IMR-90 (cell line): ENCODE data around the gene CISTR. TPM values are rescaled to one million over a fixed set of nuclear protein-coding genes. Genes with fewer than 3 reads are reported as not detected.
A peak's percentile ranks its signal among the peaks of the same experiment; 100 is the strongest.

Source experiments
- ATAC-seq: fragments of 200-7000 bp; cut with Tn5 transposase; 2 replicates; pipeline ENCODE4 v1.9.1; 2020; ENCODE audit warnings: low read depth, mild to moderate bottlenecking, moderate library complexity
- BruUV-seq: library from RNA; stranded (reverse); fragments of 400-500 nt; replicated peaks from 2 replicates; lab custom pipeline; 2021; lab: Mats Ljungman, UMichigan
- CTCF ChIA-PET: fragments of 300-600 bp; formaldehyde crosslinking; extraction: SDS; loops from one replicate; lab custom pipeline; 2021; ENCODE audit warnings: antibody characterized with exemption; lab: Yijun Ruan, JAX
- POLR2A ChIA-PET: fragments of 300-600 bp; sonication (Branson Sonifier 250); formaldehyde crosslinking; loops from one replicate; lab custom pipeline; 2022; ENCODE audit warnings: antibody characterized with exemption; ENCODE audit not compliant: unreplicated experiment; lab: Charles Lee
- DNase-seq: peaks from one replicate; pipeline ENCODE4 v3.0.0; 2013
- H2AFZ ChIP-seq: replicated peaks from 2 replicates; pipeline ENCODE3; 2013; ENCODE audit warnings: low read length, mild to moderate bottlenecking; ENCODE audit not compliant: poor library complexity
- H2AK5ac ChIP-seq: 2 replicates; pipeline ENCODE4 v1.6.1; 2013; ENCODE audit warnings: low read depth, low read length, inconsistent platforms
- H2AK9ac ChIP-seq: replicated peaks from 2 replicates; pipeline ENCODE3; 2013; ENCODE audit warnings: mild to moderate bottlenecking, low read depth, low read length, moderate library complexity; ENCODE audit not compliant: poor library complexity
- H2BK120ac ChIP-seq: 2 replicates; pipeline ENCODE4 v1.6.1; 2013; ENCODE audit warnings: low read depth, low read length, inconsistent platforms
- H2BK15ac ChIP-seq: 3 replicates; pipeline ENCODE4 v1.6.1; 2013; ENCODE audit warnings: low read depth, low read length, inconsistent platforms
- H2BK20ac ChIP-seq: 2 replicates; pipeline ENCODE4 v1.6.1; 2013; ENCODE audit warnings: low read depth, mild to moderate bottlenecking, inconsistent platforms, low read length, moderate library complexity
- H2BK5ac ChIP-seq: 2 replicates; pipeline ENCODE4 v1.6.1; 2013; ENCODE audit warnings: mild to moderate bottlenecking, low read depth, low read length, inconsistent platforms; ENCODE audit not compliant: poor library complexity, severe bottlenecking
- H3K14ac ChIP-seq: replicated peaks from 2 replicates; pipeline ENCODE4 v1.6.1; 2013; ENCODE audit warnings: low read depth, low read length, inconsistent platforms
- H3K18ac ChIP-seq: 2 replicates; pipeline ENCODE4 v1.6.1; 2013; ENCODE audit warnings: low read depth, low read length, control low read depth
- H3K23ac ChIP-seq: 2 replicates; pipeline ENCODE4 v1.6.1; 2013; ENCODE audit warnings: low read depth, low read length, inconsistent platforms
- H3K27ac ChIP-seq: 2 replicates; pipeline ENCODE4 v1.5.1; 2013; ENCODE audit warnings: mild to moderate bottlenecking, control low read depth, low read length; ENCODE audit not compliant: insufficient read depth
- H3K27me3 ChIP-seq: 2 replicates; pipeline ENCODE4 v1.6.1; 2013; ENCODE audit warnings: low read length; ENCODE audit not compliant: control insufficient read depth, insufficient read depth
- H3K36me3 ChIP-seq: 2 replicates; pipeline ENCODE4 v1.6.1; 2013; ENCODE audit warnings: low read length, mixed read lengths; ENCODE audit not compliant: control insufficient read depth, insufficient read depth
- H3K4ac ChIP-seq: 2 replicates; pipeline ENCODE4 v1.6.1; 2013; ENCODE audit warnings: low read depth, low read length, inconsistent platforms
- H3K4me1 ChIP-seq: 2 replicates; pipeline ENCODE4 v1.6.1; 2013; ENCODE audit warnings: low read length, mixed read lengths; ENCODE audit not compliant: control insufficient read depth, insufficient read depth
- H3K4me2 ChIP-seq: 2 replicates; pipeline ENCODE4 v1.6.1; 2013; ENCODE audit warnings: low read depth, mild to moderate bottlenecking, control low read depth, low read length, moderate library complexity
- H3K4me3 ChIP-seq: 2 replicates; pipeline ENCODE4 v1.5.1; 2013; ENCODE audit warnings: low read depth, mild to moderate bottlenecking, control low read depth, low read length, moderate library complexity; ENCODE audit not compliant: insufficient read depth
- H3K56ac ChIP-seq: 2 replicates; pipeline ENCODE4 v1.6.1; 2013; ENCODE audit warnings: low read length, inconsistent platforms; ENCODE audit not compliant: insufficient read depth; ENCODE audit errors: extremely low read depth
- H3K79me1 ChIP-seq, 2 experiments: 2 replicates each; pipeline ENCODE4 v1.6.1; 2013; ENCODE audit warnings: low read length in 2 of 2, inconsistent platforms in 1 of 2, low read depth in 1 of 2
- H3K9ac ChIP-seq: 2 replicates; pipeline ENCODE4 v1.6.1; 2013; ENCODE audit warnings: low read depth, low read length, control low read depth
- H3K9me1 ChIP-seq: 2 replicates; pipeline ENCODE4 v1.6.1; 2013; ENCODE audit warnings: low read length, inconsistent platforms; ENCODE audit not compliant: insufficient read depth
- H3K9me3 ChIP-seq: 2 replicates; pipeline ENCODE4 v1.6.1; 2013; ENCODE audit warnings: low read length; ENCODE audit not compliant: control insufficient read depth, insufficient read depth
- H4K20me1 ChIP-seq: 2 replicates; pipeline ENCODE4 v1.6.1; 2013; ENCODE audit warnings: low read length, inconsistent platforms; ENCODE audit not compliant: insufficient read depth
- H4K5ac ChIP-seq: 2 replicates; pipeline ENCODE4 v1.6.1; 2013; ENCODE audit warnings: mild to moderate bottlenecking, low read depth, low read length, control low read depth
- H4K8ac ChIP-seq, 2 experiments: 2 replicates each; pipeline ENCODE4 v1.6.1; 2013; ENCODE audit warnings: low read depth in 2 of 2, low read length in 2 of 2, control low read depth in 1 of 2, inconsistent platforms in 1 of 2
- H4K91ac ChIP-seq: 2 replicates; pipeline ENCODE4 v1.6.1; 2013; ENCODE audit warnings: low read depth, low read length, inconsistent platforms; ENCODE audit not compliant: insufficient read depth
- BHLHE40 ChIP-seq: fragments of 150-350 bp; IDR thresholded peaks from 2 replicates; pipeline ENCODE4 v1.6.1; 2016; ENCODE audit warnings: mild to moderate bottlenecking, low read depth, low read length
- CEBPB ChIP-seq: IDR thresholded peaks from 2 replicates; pipeline ENCODE4 v1.6.1; 2012; ENCODE audit warnings: low read depth, low read length, improper control_type of control experiment
- CHD1 ChIP-seq: IDR thresholded peaks from 2 replicates; pipeline ENCODE4 v1.6.1; 2012; ENCODE audit warnings: low read depth, low read length, improper control_type of control experiment
- FOS ChIP-seq: fragments of 150-350 bp; IDR thresholded peaks from 2 replicates; pipeline ENCODE4 v1.6.1; 2016; ENCODE audit warnings: low read depth, low read length
- MAFK ChIP-seq: IDR thresholded peaks from 2 replicates; pipeline ENCODE4 v1.6.1; 2012; ENCODE audit warnings: low read depth, low read length, improper control_type of control experiment
- MAZ ChIP-seq: IDR thresholded peaks from 2 replicates; pipeline ENCODE4 v1.6.1; 2012; ENCODE audit warnings: low read depth, mild to moderate bottlenecking, low read length, improper control_type of control experiment, moderate library complexity, borderline replicate concordance
- MXI1 ChIP-seq: IDR thresholded peaks from 2 replicates; pipeline ENCODE4 v1.6.1; 2012; ENCODE audit warnings: low read depth, mild to moderate bottlenecking, low read length, moderate library complexity, borderline replicate concordance
- NFE2L2 ChIP-seq: fragments of 150-350 bp; IDR thresholded peaks from 2 replicates; pipeline ENCODE4 v1.6.1; 2016; ENCODE audit warnings: low read depth, mild to moderate bottlenecking, low read length
- POLR2A ChIP-seq: IDR thresholded peaks from 2 replicates; pipeline ENCODE4 v1.6.1; 2012; ENCODE audit warnings: mild to moderate bottlenecking, low read depth, low read length
- RAD21 ChIP-seq: IDR thresholded peaks from 2 replicates; pipeline ENCODE4 v1.6.1; 2012; ENCODE audit warnings: low read length, improper control_type of control experiment
- RCOR1 ChIP-seq: IDR thresholded peaks from 2 replicates; pipeline ENCODE4 v1.6.1; 2012; ENCODE audit warnings: mild to moderate bottlenecking, low read length, improper control_type of control experiment; ENCODE audit not compliant: insufficient replicate concordance
- RFX5 ChIP-seq: IDR thresholded peaks from 2 replicates; pipeline ENCODE4 v1.8.0; 2012; ENCODE audit warnings: low read depth, mild to moderate bottlenecking, low read length, moderate library complexity
- SMC3 ChIP-seq: fragments of 150-350 bp; IDR thresholded peaks from 2 replicates; pipeline ENCODE4 v1.6.1; 2016; ENCODE audit warnings: low read depth, mild to moderate bottlenecking, antibody characterized with exemption, low read length, moderate library complexity
- WGBS, 2 experiments: methylation state at CpG; one replicate each; pipeline versions ENCODE4 v1.1.5 to v1.1.7; 2013; ENCODE audit warnings: missing lambda C conversion rate in 2 of 2; ENCODE audit not compliant: insufficient read length in 1 of 2; ENCODE audit errors: extremely low coverage in 2 of 2; 5-methylcytosine and 5-hydroxymethylcytosine counted together
- dilution Hi-C: fragments of 300-500 bp; cut with HindIII; formaldehyde crosslinking; loops from one replicate; pipeline ENCODE4 v1.14.3; 2018; ENCODE audit warnings: low sequenced_read_pairs; ENCODE audit not compliant: unreplicated experiment
- in situ Hi-C: fragments of 300-500 bp; cut with MboI; formaldehyde crosslinking; loops from 3 replicates; pipeline ENCODE4 v1.14.3; 2019; ENCODE audit warnings: low sequenced_read_pairs, inconsistent platforms, mixed read lengths
- intact Hi-C: fragments of 100-400 bp; cut with micrococcal nuclease; formaldehyde crosslinking; loops from 2 replicates; pipeline ENCODE4 v1.10.0; 2022
- polyA plus RNA-seq, 3 experiments: library from polyadenylated mRNA; depleted of rRNA; stranded (reverse); fragments of >200 nt; gene quantifications; 2 replicates each; pipeline ENCODE4 v1.2.3, GENCODE V29; 2012; ENCODE audit warnings: low replicate concordance in 1 of 3
- total RNA-seq: library from RNA; depleted of rRNA; stranded (reverse); fragments of >200 nt; gene quantifications from 2 replicates; pipeline ENCODE4 v1.2.3, GENCODE V29; 2012
- TF ChIP-seq, protein P1 (sequence below): conservative IDR thresholded peaks from 2 replicates; pipeline ENCODE4 v1.5.1; 2012; ENCODE audit warnings: mild to moderate bottlenecking, low read depth, low read length, improper control_type of control experiment
- TF ChIP-seq, protein P2 (sequence below): fragments of 150-350 bp; IDR thresholded peaks from 2 replicates; pipeline ENCODE4 v1.6.1; 2017; ENCODE audit warnings: mild to moderate bottlenecking, antibody characterized with exemption, low read length, low read depth
- TF ChIP-seq, protein P3 (sequence below): fragments of 150-350 bp; IDR thresholded peaks from 2 replicates; pipeline ENCODE4 v1.6.1; 2016; ENCODE audit warnings: low read depth, mild to moderate bottlenecking, low read length, moderate library complexity, borderline replicate concordance

CISTR gene
- total and polyA plus RNA-seq, 2 of the 4 experiments (the other 2 are of a cell fraction), result not detected

DNA sequence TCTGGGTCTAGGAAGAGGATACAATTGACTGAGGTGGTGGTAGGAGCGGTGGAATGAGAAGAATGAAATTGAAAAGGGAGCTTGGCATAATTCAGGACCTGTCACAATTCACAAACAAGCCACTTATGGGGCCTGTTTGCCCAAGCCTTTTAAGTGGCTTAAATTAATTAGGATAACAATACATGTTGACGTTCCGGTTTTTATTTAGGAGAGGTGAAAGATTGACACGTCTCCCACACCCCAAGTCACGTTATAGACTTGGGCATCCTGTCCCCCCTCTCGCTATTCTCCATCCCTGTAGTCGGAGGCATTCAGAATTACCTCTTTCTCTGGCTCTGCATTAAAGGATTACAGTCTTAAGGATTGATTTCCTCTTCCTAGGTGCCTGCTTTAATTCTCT is 23.6 kb downstream of the CISTR start:
- H3K9me1 ChIP-seq, result peaks cover 6% of the 10 kb centered on the region
- H3K4me2 ChIP-seq, result 0 out of 2 replicates have a peak overlapping the region, but pooled peaks have one; percentile 97
- peak overlapping the region; percentile 98; the same call in 1 of the 2 replicates for H3K4ac ChIP-seq
- intact Hi-C loops (loop anchor here (5.0 kb wide), 1 partner anchor 51 kb away; the partner anchor contains the start of gene ATP5MC2), dilution Hi-C loops (no loop called here), in situ Hi-C loops (no loop called here)
- H4K91ac ChIP-seq, result peak overlapping the region; percentile 97; the same call in 1 of the 2 replicates
- H4K8ac ChIP-seq, result peak overlapping the region; percentile 95 to 100
- peaks cover 11% of the 10 kb centered on the region for H3K4me1 ChIP-seq
- no peak overlapping the region for H2BK20ac ChIP-seq
- TF ChIP-seq MAFK (no peak), CHD1 (no peak), RCOR1 (no peak), NFE2L2 (no peak), FOS (no peak), SMC3 (no peak), POLR2A (no peak), RAD21 (no peak), MXI1 (no peak), MAZ (no peak), BHLHE40 (no peak), RFX5 (no peak), CEBPB (no peak)
- TF ChIP-seq, protein P1, sequence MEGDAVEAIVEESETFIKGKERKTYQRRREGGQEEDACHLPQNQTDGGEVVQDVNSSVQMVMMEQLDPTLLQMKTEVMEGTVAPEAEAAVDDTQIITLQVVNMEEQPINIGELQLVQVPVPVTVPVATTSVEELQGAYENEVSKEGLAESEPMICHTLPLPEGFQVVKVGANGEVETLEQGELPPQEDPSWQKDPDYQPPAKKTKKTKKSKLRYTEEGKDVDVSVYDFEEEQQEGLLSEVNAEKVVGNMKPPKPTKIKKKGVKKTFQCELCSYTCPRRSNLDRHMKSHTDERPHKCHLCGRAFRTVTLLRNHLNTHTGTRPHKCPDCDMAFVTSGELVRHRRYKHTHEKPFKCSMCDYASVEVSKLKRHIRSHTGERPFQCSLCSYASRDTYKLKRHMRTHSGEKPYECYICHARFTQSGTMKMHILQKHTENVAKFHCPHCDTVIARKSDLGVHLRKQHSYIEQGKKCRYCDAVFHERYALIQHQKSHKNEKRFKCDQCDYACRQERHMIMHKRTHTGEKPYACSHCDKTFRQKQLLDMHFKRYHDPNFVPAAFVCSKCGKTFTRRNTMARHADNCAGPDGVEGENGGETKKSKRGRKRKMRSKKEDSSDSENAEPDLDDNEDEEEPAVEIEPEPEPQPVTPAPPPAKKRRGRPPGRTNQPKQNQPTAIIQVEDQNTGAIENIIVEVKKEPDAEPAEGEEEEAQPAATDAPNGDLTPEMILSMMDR, result no peak
- TF ChIP-seq, protein P2, sequence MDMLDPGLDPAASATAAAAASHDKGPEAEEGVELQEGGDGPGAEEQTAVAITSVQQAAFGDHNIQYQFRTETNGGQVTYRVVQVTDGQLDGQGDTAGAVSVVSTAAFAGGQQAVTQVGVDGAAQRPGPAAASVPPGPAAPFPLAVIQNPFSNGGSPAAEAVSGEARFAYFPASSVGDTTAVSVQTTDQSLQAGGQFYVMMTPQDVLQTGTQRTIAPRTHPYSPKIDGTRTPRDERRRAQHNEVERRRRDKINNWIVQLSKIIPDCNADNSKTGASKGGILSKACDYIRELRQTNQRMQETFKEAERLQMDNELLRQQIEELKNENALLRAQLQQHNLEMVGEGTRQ, result no peak
- TF ChIP-seq, protein P3, sequence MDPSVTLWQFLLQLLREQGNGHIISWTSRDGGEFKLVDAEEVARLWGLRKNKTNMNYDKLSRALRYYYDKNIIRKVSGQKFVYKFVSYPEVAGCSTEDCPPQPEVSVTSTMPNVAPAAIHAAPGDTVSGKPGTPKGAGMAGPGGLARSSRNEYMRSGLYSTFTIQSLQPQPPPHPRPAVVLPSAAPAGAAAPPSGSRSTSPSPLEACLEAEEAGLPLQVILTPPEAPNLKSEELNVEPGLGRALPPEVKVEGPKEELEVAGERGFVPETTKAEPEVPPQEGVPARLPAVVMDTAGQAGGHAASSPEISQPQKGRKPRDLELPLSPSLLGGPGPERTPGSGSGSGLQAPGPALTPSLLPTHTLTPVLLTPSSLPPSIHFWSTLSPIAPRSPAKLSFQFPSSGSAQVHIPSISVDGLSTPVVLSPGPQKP, result no peak
- H2AK5ac ChIP-seq, result no peak overlapping the region
- peak overlapping the region; percentile 99 for H4K5ac ChIP-seq
- BruUV-seq, result no TSS peak
- H4K20me1 ChIP-seq, result no peaks in the 10 kb centered on the region
- peaks cover 13% of the 10 kb centered on the region for H3K36me3 ChIP-seq
- H2BK120ac ChIP-seq, result no peak overlapping the region
- H3K14ac ChIP-seq, result no peak overlapping the region
- H3K9ac ChIP-seq, result no peak overlapping the region
- no peak for ATAC-seq
- DNase-seq, result no peak
- peaks cover 6% of the 10 kb centered on the region for H3K27me3 ChIP-seq
- H3K23ac ChIP-seq, result no peak overlapping the region
- no peak overlapping the region for H2BK5ac ChIP-seq
- no peaks in the 10 kb centered on the region for H3K9me3 ChIP-seq
- CTCF ChIA-PET, result interaction anchor here (1.4 to 2.2 kb wide), 2 partner anchors 16 to 18 kb away, joined by 9 to 10 read pairs; no protein-coding TSS in a partner anchor
- H3K18ac ChIP-seq, result no peak overlapping the region
- POLR2A ChIA-PET, result interaction anchor here (0.9 kb wide), 1 partner anchor 9 kb away, joined by 4 read pairs; no protein-coding TSS in a partner anchor
- peak overlapping the region; percentile 13 for H2AK9ac ChIP-seq
- peak overlapping the region; percentile 77; the same call in 1 of the 2 replicates for H3K4me3 ChIP-seq
- H3K27ac ChIP-seq, result no peak overlapping the region
- peaks cover 10 to 24% of the 10 kb centered on the region in 2 experiments for H3K79me1 ChIP-seq
- WGBS, 2 experiments, result no CpG with 5 or more reads among the region's 7 CpGs
- peak overlapping the region; percentile 97 for H2AFZ ChIP-seq
- H3K56ac ChIP-seq, result no peak overlapping the region
- no peak overlapping the region for H2BK15ac ChIP-seq
